Aorta (tissue), 5 donors: Measurements from ENCODE around the gene DDX10. TPM values are rescaled to one million over a fixed set of nuclear protein-coding genes. Genes with fewer than 3 reads are reported as not detected.

ENCODE experiments used
- ATAC-seq: fragments of 200-7000 bp; cut with Tn5 transposase; one replicate; pipeline ENCODE4 v1.9.1; 2022; ENCODE audit warnings: moderate library complexity; ENCODE audit not compliant: low FRiP score
- DNase-seq, 2 donors: peaks; one replicate each; pipeline ENCODE4 v3.0.0-alpha.2; 2020
- H3K27ac ChIP-seq, 2 donors: one replicate each; pipeline ENCODE4 v1.5.1; 2013; ENCODE audit warnings: low read length in 2 of 2, mild to moderate bottlenecking in 2 of 2, moderate library complexity in 2 of 2, control low read depth in 1 of 2, inconsistent platforms in 1 of 2, low read depth in 1 of 2
- H3K27me3 ChIP-seq, 2 donors: one replicate each; pipeline ENCODE4 v1.6.1; 2013; ENCODE audit warnings: control low read depth in 1 of 2, low read length in 1 of 2, mild to moderate bottlenecking in 1 of 2, moderate library complexity in 1 of 2; ENCODE audit not compliant: insufficient read depth in 2 of 2, control insufficient read depth in 1 of 2
- H3K36me3 ChIP-seq, 2 donors: one replicate each; pipeline ENCODE4 v1.6.1; 2013; ENCODE audit warnings: control low read depth in 1 of 2, low read length in 1 of 2, mild to moderate bottlenecking in 1 of 2; ENCODE audit not compliant: insufficient read depth in 2 of 2, control insufficient read depth in 1 of 2
- H3K4me1 ChIP-seq, 2 donors: one replicate each; pipeline ENCODE4 v1.6.1; 2013; ENCODE audit warnings: low read length in 2 of 2, control low read depth in 1 of 2, mild to moderate bottlenecking in 1 of 2, moderate library complexity in 1 of 2; ENCODE audit not compliant: insufficient read depth in 2 of 2, control insufficient read depth in 1 of 2
- H3K4me3 ChIP-seq, 2 donors: one replicate each; pipeline ENCODE4 v1.5.1; 2013; ENCODE audit warnings: low read length in 2 of 2, control low read depth in 1 of 2, mild to moderate bottlenecking in 1 of 2
- H3K9me3 ChIP-seq: one replicate; pipeline ENCODE4 v1.6.1; 2013; ENCODE audit warnings: mild to moderate bottlenecking, low read length; ENCODE audit not compliant: control insufficient read depth
- WGBS, 2 donors: extraction: QIAGEN DNeasy Blood & Tissue Kit; methylation state at CpG; one replicate each; pipeline ENCODE4 v1.1.7; 2013; 5-methylcytosine and 5-hydroxymethylcytosine counted together
- intact Hi-C, 2 donors: fragments of 100-400 bp; cut with DNase I; formaldehyde crosslinking; loops; one replicate each; pipeline versions ENCODE4 v1.14.2 to v1.15.0; 2022
- polyA plus RNA-seq, 2 donors: library from polyadenylated mRNA; stranded (reverse); fragments of 200-250 nt; gene quantifications; one replicate each; pipeline ENCODE4 v1.2.3, GENCODE V29; 2013
- total RNA-seq, 2 donors: library from RNA; stranded (reverse); fragmentation: NEBNext Ultra II Directional; extraction: Animal tissue kit (Norgen Biotek cat#: 25700); gene quantifications; one replicate each; pipeline ENCODE4 v1.2.1, GENCODE V29; 2021
- donor health status: healthy with polysubstance abuse.
- donor health status: Bipolar disorder and iron deficiency.
- donor health status: DM: no; HTN: no; CAD: no.
- donor health status: DM: no; HTN: no; CAD: no.
- donor health status: DM: yes; HTN: yes; CAD: no.

Gene DDX10
- total and polyA plus RNA-seq, 4 donors: 9.3 to 24.2 (median 15.3) TPM

DNA sequence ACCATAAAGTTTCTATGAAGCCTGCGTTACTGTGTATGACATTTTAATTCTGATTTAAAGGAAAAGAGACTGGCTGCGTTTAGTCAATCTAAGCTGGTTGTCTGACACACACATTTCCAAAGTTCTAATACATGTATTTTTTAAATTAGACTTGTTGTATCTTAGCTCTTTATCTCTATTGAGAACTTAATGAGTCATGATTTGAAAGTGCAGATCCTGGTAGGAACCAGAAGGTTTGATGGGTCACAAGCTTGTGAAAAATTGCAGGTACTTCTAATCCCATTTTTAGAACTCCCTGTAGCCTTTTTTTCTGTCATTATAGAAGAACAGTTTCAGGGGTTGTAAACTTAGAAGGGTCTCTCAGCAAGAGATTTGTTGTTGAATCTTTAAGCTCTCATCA is 210.3 kb downstream of the DDX10 start:
- Histone ChIP-seq H3K36me3 (no peaks in the 10 kb centered on the region), H3K27me3 (no peaks in the 10 kb centered on the region), H3K4me3 (no peak overlapping the region), H3K9me3 (no peaks in the 10 kb centered on the region), H3K4me1 (peaks cover 0 to 4% of the 10 kb centered on the region in 2 donors), H3K27ac (no peak overlapping the region)
- WGBS, 2 donors: 91 to 93% methylated on average over 2 of the region's 2 CpGs
- intact Hi-C loops: loop anchor here in 1 of 2 donors (10.0 kb wide), 1 partner anchor 180 kb away; no protein-coding TSS in a partner anchor
- DNase-seq: no peak
- ATAC-seq: no peak

DNA sequence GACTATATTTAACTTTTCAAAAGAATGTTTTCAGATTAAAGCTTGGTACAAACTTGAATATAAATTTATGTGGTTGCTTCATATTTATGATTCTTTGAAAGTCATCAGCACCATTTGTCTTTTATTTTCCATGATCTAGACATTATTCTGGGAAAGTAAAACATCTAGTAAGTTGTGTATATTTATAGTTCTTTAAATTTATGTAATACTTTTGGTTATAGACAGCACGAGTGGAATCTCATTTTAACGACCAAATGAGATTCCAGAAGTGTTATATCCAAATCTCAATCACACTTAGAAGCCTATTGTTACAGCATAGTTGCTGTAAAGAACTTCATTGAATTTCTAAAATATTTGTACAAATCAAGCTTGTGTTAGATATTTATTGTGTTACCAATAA is 212.3 kb downstream of the DDX10 start:
- H3K36me3 ChIP-seq: no peaks in the 10 kb centered on the region
- DNase-seq: no peak
- no peak overlapping the region for H3K4me3 ChIP-seq
- H3K27me3 ChIP-seq: no peaks in the 10 kb centered on the region
- intact Hi-C loops: loop anchor here in 1 of 2 donors (10.0 kb wide), 1 partner anchor 182 kb away; no protein-coding TSS in a partner anchor
- no peak overlapping the region for H3K27ac ChIP-seq
- H3K9me3 ChIP-seq: no peaks in the 10 kb centered on the region
- ATAC-seq: no peak
- peaks cover 0 to 2% of the 10 kb centered on the region in 2 donors for H3K4me1 ChIP-seq
- 56 to 66% methylated on average over 2 of the region's 2 CpGs for WGBS, 2 donors

DNA sequence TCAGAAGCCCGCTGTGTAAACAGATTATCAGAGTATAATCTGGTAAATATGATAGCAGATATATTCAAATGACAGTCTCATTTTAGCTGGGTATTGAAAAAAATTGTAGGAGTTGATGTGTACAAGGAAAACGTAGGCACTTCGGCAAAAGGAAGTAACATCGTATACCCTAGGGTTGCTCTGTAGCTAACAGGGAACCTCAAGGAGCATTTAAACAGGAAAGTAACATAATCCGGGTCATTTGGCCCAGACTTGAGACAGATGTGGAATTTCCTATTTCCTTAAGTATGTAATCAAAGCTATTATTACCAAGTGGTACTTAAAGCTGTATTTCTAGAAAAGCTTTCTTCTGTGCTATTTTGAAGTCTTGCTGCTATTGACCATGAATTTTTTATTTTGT is 215.6 kb downstream of the DDX10 start:
- Histone ChIP-seq H3K36me3 (no peaks in the 10 kb centered on the region), H3K9me3 (no peaks in the 10 kb centered on the region), H3K27me3 (no peaks in the 10 kb centered on the region), H3K4me1 (peaks cover 0 to 2% of the 10 kb centered on the region in 2 donors), H3K27ac (no peak overlapping the region), H3K4me3 (no peak overlapping the region)
- ATAC-seq: no peak
- WGBS, 2 donors: 65 to 69% methylated on average over 5 of the region's 5 CpGs
- intact Hi-C loops: no loop called here
- DNase-seq: no peak

DNA sequence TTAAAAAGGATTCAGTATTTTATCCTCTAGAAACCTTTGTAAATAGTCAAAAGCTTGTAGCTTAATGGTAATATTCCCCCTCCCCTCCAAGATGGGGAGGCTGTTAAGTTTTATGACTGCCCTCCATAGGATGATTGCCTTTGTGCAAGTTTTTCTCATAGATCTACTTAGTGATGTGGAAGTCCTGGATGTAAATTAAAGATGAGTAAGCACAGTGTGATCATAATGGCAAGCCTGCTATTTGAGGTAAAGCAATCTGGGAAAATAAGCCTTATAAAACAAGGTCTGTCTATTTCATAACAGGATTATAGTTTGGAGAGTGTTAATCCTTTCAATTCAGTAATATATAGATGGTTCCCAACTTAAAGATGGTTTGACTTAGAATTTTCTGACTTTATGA is 216.3 kb downstream of the DDX10 start:
- Histone ChIP-seq H3K36me3 (no peaks in the 10 kb centered on the region), H3K9me3 (no peaks in the 10 kb centered on the region), H3K27me3 (no peaks in the 10 kb centered on the region), H3K4me3 (no peak overlapping the region), H3K4me1 (peaks cover 0 to 2% of the 10 kb centered on the region in 2 donors), H3K27ac (no peak overlapping the region)
- ATAC-seq (no peak), DNase-seq (no peak)
- intact Hi-C loops: no loop called here

DNA sequence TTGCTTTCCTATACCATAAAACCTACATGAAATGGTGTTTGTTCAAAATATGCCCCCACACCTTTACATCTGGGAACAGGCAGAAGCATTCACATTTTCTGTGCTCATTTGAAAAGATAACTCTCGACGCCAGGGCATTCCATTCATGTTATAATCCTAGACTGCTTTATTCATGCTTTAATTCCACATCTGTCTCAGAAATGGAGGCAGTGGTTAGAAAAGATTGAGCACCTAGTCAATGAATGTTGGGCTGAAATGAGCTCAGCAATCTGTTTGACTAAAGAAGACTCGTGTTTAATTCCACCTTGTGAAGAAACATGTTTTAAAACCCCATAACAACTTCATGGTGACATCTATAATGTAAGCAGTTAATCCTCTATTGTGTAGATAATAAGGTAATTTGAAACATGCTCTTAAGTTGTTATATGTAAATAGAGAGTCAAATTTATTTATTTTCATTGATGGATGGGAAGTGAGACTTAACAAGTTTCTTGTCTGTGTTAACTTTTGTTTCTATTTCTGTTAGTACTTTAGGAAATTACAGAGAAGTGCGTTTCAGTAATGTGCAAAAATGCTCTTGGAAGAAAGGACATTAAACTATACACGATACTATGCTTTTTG is 217.5 kb downstream of the DDX10 start:
- intact Hi-C loops: no loop called here
- no peak for ATAC-seq

DNA sequence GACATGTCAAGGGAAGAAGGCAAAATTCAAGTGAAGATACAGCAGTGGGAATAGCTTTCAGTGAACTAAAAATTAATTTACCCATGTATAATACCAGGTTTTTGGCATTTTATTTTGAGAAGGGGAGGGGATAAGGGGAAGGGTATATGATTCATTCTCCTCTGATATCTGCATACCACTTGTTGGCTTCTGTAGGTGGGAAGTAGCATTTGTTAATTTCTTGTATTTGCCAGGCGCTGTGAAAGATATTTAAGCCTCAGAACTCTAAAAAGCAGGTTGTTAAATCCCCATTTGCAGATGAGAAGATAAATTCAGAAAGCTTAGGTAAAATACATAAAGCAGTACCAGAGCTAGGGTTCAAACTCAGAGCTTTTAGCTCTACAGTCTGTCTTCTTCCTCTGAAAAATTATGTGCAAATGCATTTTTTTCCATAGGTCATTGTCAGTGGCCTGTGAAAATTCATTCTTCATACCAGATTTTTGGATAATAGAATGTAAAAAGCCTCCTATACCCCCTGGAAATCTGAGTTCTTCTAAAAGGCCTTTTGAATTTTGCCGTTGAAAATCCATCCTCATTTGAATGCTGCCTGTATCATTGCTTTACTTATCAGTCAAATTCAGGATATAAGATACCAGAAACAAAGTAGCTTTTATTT is 221.3 kb downstream of the DDX10 start:
- Histone ChIP-seq H3K9me3 (no peaks in the 10 kb centered on the region), H3K4me1 (no peaks in the 10 kb centered on the region), H3K27ac (no peak overlapping the region), H3K4me3 (no peak overlapping the region), H3K36me3 (no peaks in the 10 kb centered on the region), H3K27me3 (no peaks in the 10 kb centered on the region)
- ATAC-seq (no peak), DNase-seq (no peak)
- 78 to 81% methylated on average over 2 of the region's 2 CpGs for WGBS, 2 donors
- intact Hi-C loops: no loop called here

More for the DNA sequence above, 217.5 kb downstream of the DDX10 start:
- no peaks in the 10 kb centered on the region for H3K36me3 ChIP-seq
- WGBS, 2 donors: 84 to 89% methylated on average over 5 of the region's 5 CpGs
- DNase-seq: no peak
- no peaks in the 10 kb centered on the region for H3K4me1 ChIP-seq
- H3K4me3 ChIP-seq: no peak overlapping the region
- H3K9me3 ChIP-seq: no peaks in the 10 kb centered on the region
- H3K27ac ChIP-seq: no peak overlapping the region
- H3K27me3 ChIP-seq: no peaks in the 10 kb centered on the region

DNA sequence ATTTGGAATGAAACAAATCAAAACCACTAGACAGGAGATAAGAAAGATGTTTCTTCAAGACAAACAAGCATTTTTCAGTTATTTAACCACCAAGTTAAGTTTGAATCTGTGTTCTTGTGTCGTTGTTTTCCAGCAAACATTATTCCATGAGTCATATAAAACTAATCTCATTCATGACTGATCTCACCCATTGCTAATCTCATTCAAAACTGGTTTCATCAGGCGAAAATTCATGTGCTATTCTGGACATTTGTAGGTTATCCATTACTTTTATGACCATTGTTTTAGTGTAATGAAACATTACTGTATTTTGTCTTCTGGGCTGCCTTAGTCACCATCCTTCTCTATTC is 221.8 kb downstream of the DDX10 start:
- no peaks in the 10 kb centered on the region for H3K9me3 ChIP-seq
- H3K27me3 ChIP-seq: no peaks in the 10 kb centered on the region
- H3K4me1 ChIP-seq: no peaks in the 10 kb centered on the region
- no peak for DNase-seq
- H3K27ac ChIP-seq: no peak overlapping the region
- intact Hi-C loops: no loop called here
- no peaks in the 10 kb centered on the region for H3K36me3 ChIP-seq
- H3K4me3 ChIP-seq: no peak overlapping the region
- 63 to 75% methylated on average over 2 of the region's 2 CpGs for WGBS, 2 donors
- no peak for ATAC-seq

DNA sequence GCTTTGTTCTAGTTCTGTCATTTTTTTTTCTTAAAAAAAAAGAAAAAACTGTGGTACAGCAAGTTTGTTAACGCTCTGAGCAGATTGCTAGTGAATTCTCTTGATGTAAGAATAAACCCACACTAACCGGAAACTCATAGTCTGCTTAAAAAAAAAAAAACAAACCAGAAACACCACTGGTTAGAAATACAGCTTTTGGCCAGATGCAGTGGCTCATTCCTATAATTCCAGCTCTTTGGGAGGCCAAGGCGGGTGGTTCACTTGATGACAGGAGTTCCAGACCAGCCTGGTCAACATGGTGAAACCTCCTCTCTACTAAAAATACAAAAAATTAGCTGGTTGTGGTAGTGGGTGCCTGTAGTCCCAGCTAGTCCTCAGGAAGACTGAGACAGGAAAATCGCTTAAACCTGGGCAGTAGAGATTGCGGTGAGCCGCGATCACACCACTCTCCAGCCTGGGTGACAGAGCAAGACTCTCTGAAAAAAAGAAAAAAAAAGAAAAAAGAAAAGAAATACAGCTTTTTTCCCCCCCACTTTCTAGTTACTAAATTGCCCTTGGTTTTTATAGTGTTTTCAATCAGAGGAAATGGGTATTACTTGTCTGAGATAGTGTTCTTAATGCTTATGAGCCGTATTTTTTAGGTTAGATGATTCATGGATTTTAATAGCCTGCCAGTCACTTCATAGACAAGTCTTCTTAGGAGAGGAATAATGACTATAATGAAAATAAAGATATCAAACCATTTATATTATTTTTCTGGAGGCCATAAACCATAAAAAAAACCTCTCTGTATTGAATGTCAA is 222.8 kb downstream of the DDX10 start:
- no peak for DNase-seq
- Histone ChIP-seq H3K9me3 (no peaks in the 10 kb centered on the region), H3K27me3 (no peaks in the 10 kb centered on the region), H3K4me3 (no peak overlapping the region), H3K27ac (no peak overlapping the region), H3K36me3 (no peaks in the 10 kb centered on the region), H3K4me1 (no peaks in the 10 kb centered on the region)
- 89 to 92% methylated on average over 8 of the region's 8 CpGs for WGBS, 2 donors
- intact Hi-C loops: no loop called here
- ATAC-seq: no peak
